Activated CD8-positive, alpha-beta T cell treated with anti-CD3 and anti-CD28 coated beads for 36 hours (primary cell): ENCODE measurements around the gene ELAVL3. TPM values are rescaled to one million over a fixed set of nuclear protein-coding genes. Genes with fewer than 3 reads are reported as not detected.

Experiments used
- ATAC-seq: fragments of 200-7000 bp; cut with Tn5 transposase; one replicate; pipeline ENCODE4 v1.10.0; 2021; ENCODE audit warnings: mild to moderate bottlenecking, moderate library complexity
- CTCF ChIA-PET: fragments of 350-600 bp; sonication (Branson Sonifier 250); formaldehyde crosslinking; loops from one replicate; lab custom pipeline; 2021; ENCODE audit warnings: antibody characterized with exemption; lab: Charles Lee
- POLR2A ChIA-PET: fragments of 350-600 bp; sonication (Branson Sonifier 250); formaldehyde crosslinking; loops from one replicate; lab custom pipeline; 2021; ENCODE audit warnings: antibody characterized with exemption; lab: Charles Lee
- DNase-seq: peaks from one replicate; pipeline ENCODE4 v3.0.0-alpha.2; 2020
- H3K27ac Mint-ChIP-seq: one replicate; pipeline ENCODE4 v1.8.0; 2021; ENCODE audit warnings: mild to moderate bottlenecking, mixed read lengths
- H3K27me3 Mint-ChIP-seq: one replicate; pipeline ENCODE4 v1.8.0; 2021; ENCODE audit warnings: mixed read lengths
- H3K36me3 Mint-ChIP-seq: one replicate; pipeline ENCODE4 v1.8.0; 2021; ENCODE audit warnings: low read depth, mixed read lengths
- H3K4me1 Mint-ChIP-seq: one replicate; pipeline ENCODE4 v1.8.0; 2021; ENCODE audit warnings: low read depth, mixed read lengths
- H3K4me3 Mint-ChIP-seq: one replicate; pipeline ENCODE4 v1.8.0; 2021; ENCODE audit warnings: mild to moderate bottlenecking, moderate library complexity, mixed read lengths
- H3K9me3 Mint-ChIP-seq: one replicate; pipeline ENCODE4 v1.8.0; 2021; ENCODE audit warnings: mixed read lengths
- CTCF ChIP-seq: fragments of 200-600 bp; IDR thresholded peaks from one replicate; pipeline ENCODE4 v1.8.0; 2022; ENCODE audit warnings: antibody characterized with exemption, mild to moderate bottlenecking
- intact Hi-C: fragments of 100-400 bp; cut with micrococcal nuclease; formaldehyde crosslinking; loops from one replicate; pipeline ENCODE4 v1.10.0; 2022
- total RNA-seq, 2 experiments: library from RNA; stranded (reverse); gene quantifications; one replicate each; pipeline ENCODE4 v1.2.3, GENCODE V29; 2021

The ELAVL3 gene
- total RNA-seq, 2 experiments from 2014 or later = not detected

DNA sequence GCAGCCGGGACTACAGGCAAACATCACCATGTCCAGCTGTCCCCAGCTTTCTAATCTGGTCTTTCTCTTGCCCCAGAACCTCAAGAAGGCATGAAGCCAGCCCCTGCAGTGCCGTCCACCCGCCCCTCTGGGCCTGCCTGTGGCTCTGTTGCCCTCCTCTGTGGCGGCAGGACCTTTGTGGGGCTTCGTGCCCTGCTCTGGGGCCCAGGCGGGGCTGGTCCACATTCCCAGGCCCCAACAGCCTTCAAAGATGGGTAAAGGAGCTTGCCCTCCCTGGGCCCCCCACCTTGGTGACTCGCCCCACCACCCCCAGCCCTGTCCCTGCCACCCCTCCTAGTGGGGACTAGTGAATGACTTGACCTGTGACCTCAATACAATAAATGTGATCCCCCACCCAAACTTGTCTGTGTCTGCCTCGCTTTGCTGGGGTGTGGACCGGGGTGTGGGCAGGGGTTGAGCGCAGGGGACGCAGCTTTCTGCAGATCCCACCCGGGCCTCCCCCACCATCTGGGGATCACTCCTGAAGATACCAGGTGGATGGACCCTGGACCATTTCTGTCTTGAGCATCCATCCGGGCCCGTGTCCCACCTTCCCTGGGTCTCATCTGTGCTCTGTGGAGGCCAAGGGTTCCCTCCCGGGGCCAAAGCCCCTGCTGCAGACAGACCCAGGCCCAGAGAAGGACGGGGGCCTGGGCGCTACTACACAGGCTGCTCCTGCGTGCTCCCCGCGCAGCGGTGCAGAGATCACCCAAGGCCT is 30.1 kb downstream of the ELAVL3 start:
- no peak for ATAC-seq

DNA sequence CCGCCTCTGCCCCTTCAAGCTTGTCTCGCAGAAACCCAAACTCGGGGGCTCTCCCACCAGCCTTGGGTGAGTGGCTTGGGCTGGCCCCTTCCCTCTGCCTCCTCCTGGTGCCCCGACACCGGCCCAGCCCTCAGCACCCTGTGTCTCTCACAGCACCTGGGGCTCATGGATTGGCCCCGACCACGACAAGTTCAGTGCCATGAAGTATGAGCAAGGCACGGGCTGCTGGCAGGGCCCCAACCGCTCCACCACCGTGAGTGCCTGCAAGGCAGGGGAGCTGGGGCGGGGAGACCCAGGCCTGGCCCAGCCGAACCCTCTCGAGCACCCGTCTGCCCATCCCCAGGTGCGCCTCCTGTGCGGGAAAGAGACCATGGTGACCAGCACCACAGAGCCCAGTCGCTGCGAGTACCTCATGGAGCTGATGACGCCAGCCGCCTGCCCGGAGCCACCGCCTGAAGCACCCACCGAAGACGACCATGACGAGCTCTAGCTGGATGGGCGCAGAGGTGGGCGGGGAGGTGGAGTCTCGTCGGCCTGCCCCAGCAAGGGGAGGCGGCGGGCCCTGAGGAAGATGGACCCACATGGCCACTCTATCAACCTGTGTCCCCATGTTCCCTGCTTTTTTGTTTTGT is 31.8 kb downstream of the ELAVL3 start:
- Mint-ChIP-seq H3K27ac (no peak overlapping the region), H3K27me3 (no peaks in the 10 kb centered on the region), H3K4me3 (no peak overlapping the region), H3K36me3 (peaks cover 12% of the 10 kb centered on the region), H3K4me1 (no peaks in the 10 kb centered on the region), H3K9me3 (no peaks in the 10 kb centered on the region)
- no peak for TF ChIP-seq CTCF
- ChIA-PET POLR2A (no interaction called here), CTCF (interaction anchor here (1.5 to 2.0 kb wide), 3 partner anchors 12 to 33 kb away, joined by 3 to 4 read pairs (median 4); partner anchors contain the start of genes ODAD3 and PRKCSH)
- DNase-seq = no peak
- intact Hi-C loops = no loop called here
- no peak for ATAC-seq

More for the DNA sequence above, 30.1 kb downstream of the ELAVL3 start:
- TF ChIP-seq CTCF = no peak
- H3K9me3 Mint-ChIP-seq = no peaks in the 10 kb centered on the region
- no peaks in the 10 kb centered on the region for H3K4me1 Mint-ChIP-seq
- no peak overlapping the region for H3K27ac Mint-ChIP-seq
- H3K36me3 Mint-ChIP-seq = peaks cover 4% of the 10 kb centered on the region
- no peak for DNase-seq
- ChIA-PET CTCF (no interaction called here), POLR2A (interaction anchor here (0.6 kb wide), 1 partner anchor 15 kb away, joined by 3 read pairs; no protein-coding TSS in a partner anchor)
- H3K4me3 Mint-ChIP-seq = no peak overlapping the region
- no peaks in the 10 kb centered on the region for H3K27me3 Mint-ChIP-seq
- intact Hi-C loops = no loop called here

DNA sequence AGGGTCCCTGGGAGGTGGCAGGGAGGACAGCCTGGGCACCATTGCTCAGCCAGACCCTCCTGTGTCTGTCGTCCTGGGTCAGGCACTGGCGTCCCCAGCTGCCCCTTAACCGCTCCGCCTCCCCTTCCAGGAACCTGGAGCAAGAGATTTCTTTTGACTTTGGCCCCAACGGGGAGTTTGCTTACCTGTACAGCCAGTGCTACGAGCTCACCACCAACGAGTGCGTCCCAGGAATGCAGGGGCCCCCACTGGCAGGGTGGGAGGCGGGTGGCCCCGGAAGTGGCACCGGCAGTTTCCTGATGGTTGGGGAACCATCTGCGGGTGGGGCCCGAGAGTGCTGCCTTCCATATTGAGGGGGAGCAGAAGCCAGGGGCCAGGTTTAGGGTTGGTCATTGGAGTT is 32.4 kb downstream of the ELAVL3 start:
- Mint-ChIP-seq H3K9me3 (no peaks in the 10 kb centered on the region), H3K4me3 (no peak overlapping the region), H3K36me3 (peaks cover 14% of the 10 kb centered on the region), H3K4me1 (no peaks in the 10 kb centered on the region), H3K27me3 (no peaks in the 10 kb centered on the region), H3K27ac (no peak overlapping the region)
- ATAC-seq = no peak
- ChIA-PET CTCF (interaction anchor here (0.7 to 2.0 kb wide), 4 partner anchors 11 to 34 kb away, joined by 3 to 4 read pairs (median 4); partner anchors contain the start of genes ODAD3 and PRKCSH), POLR2A (no interaction called here)
- no peak for DNase-seq
- intact Hi-C loops = no loop called here
- no peak for TF ChIP-seq CTCF

GRCh38 chr19:11447347-11448262 is 33.2 kb downstream of the ELAVL3 start:
- ChIA-PET CTCF (interaction anchor here (0.7 to 2.0 kb wide), 4 partner anchors 11 to 35 kb away, joined by 3 to 4 read pairs (median 4); partner anchors contain the start of genes ODAD3 and PRKCSH), POLR2A (interaction anchor here (0.6 kb wide), 1 partner anchor 12 kb away, joined by 3 read pairs; the partner anchor contains the start of gene PRKCSH)
- no peak for DNase-seq
- H3K4me1 Mint-ChIP-seq = no peaks in the 10 kb centered on the region
- no peak for TF ChIP-seq CTCF
- no peak overlapping the region for H3K27ac Mint-ChIP-seq
- H3K9me3 Mint-ChIP-seq = no peaks in the 10 kb centered on the region
- ATAC-seq = no peak
- intact Hi-C loops = no loop called here
- no peak overlapping the region for H3K4me3 Mint-ChIP-seq
- no peaks in the 10 kb centered on the region for H3K27me3 Mint-ChIP-seq
- peaks cover 15% of the 10 kb centered on the region for H3K36me3 Mint-ChIP-seq
